ENCODE measurements around the gene USP33. TPM values are rescaled to one million over a fixed set of nuclear protein-coding genes. Genes with fewer than 3 reads are reported as not detected.
"Not testable (repeated sequence)": the region's sequence is repeated elsewhere in the genome, so short reads cannot be mapped to it uniquely, and the experiment has no call there.

The USP33 gene
- total and polyA plus RNA-seq, 3 experiments from 2014 or later: 38.9 to 43.1 (median 41.8) TPM

GRCh38 chr1:77678660-77679610, 80.7 kb downstream of the USP33 start:
- Histone ChIP-seq H3K4me1 (ENCODE audit: insufficient read depth, low read length) (peaks cover 27% of the 10 kb centered on the region), H3K27ac (ENCODE audit: low read depth, low read length) (no peak overlapping the region), H3K36me3 (ENCODE audit: insufficient read depth, low read length) (no peaks in the 10 kb centered on the region), H3K4me3 (ENCODE audit: low read length) (no peak overlapping the region), H3K27me3 (ENCODE audit: insufficient read depth, low read length, poor library complexity, severe bottlenecking) (no peaks in the 10 kb centered on the region), H3K9me3 (ENCODE audit: low read length) (no peaks in the 10 kb centered on the region)
- H3K4me1 Mint-ChIP-seq: peaks cover 53 to 78% (median 66%) of the 10 kb centered on the region in 3 donors
- peaks cover 0 to 26% (median 2%) of the 10 kb centered on the region in 3 donors for H3K36me3 Mint-ChIP-seq
- H3K27ac Mint-ChIP-seq: peak overlapping the region in 6 of 8 donors; percentile 14 to 87 (median 25)
- peaks cover 0 to 3% of the 10 kb centered on the region in 2 donors for H3K27me3 Mint-ChIP-seq
- ChIA-PET POLR2A (no interaction called here), CTCF (no interaction called here)
- H3K4me3 Mint-ChIP-seq: peak overlapping the region in 2 of 7 donors; percentile 5 to 29
- no peak for DNase-seq
- H3K9me3 Mint-ChIP-seq: no peaks in the 10 kb centered on the region

GRCh38 chr1:77674807-77675206, 84.8 kb downstream of the USP33 start:
- POLR2A ChIA-PET: interaction anchor here (0.6 kb wide), 1 partner anchor 14 kb away, joined by 4 read pairs; no protein-coding TSS in a partner anchor
- H3K36me3 Mint-ChIP-seq: peaks cover 0 to 16% (median 0%) of the 10 kb centered on the region in 3 donors
- H3K4me1 ChIP-seq (ENCODE audit: insufficient read depth, low read length): peaks cover 22% of the 10 kb centered on the region

GRCh38 chr1:77673716-77674355, 85.8 kb downstream of the USP33 start:
- Mint-ChIP-seq H3K27me3 (no peaks in the 10 kb centered on the region), H3K27ac (no peak overlapping the region), H3K36me3 (peaks cover 0 to 17% (median 0%) of the 10 kb centered on the region in 3 donors), H3K4me3 (no peak overlapping the region), H3K9me3 (no peaks in the 10 kb centered on the region), H3K4me1 (peaks cover 64 to 85% (median 78%) of the 10 kb centered on the region in 3 donors)
- no peaks in the 10 kb centered on the region for H3K9me3 ChIP-seq (ENCODE audit: low read length)
- H3K27ac ChIP-seq (ENCODE audit: low read depth, low read length): no peak overlapping the region
- H3K27me3 ChIP-seq (ENCODE audit: insufficient read depth, low read length, poor library complexity, severe bottlenecking): no peaks in the 10 kb centered on the region
- CTCF ChIA-PET: interaction anchor here (2.2 kb wide), 1 partner anchor 9 kb away, joined by 9 read pairs; no protein-coding TSS in a partner anchor
- no peak overlapping the region for H3K4me3 ChIP-seq (ENCODE audit: low read length)
- no peak for DNase-seq
- no peaks in the 10 kb centered on the region for H3K36me3 ChIP-seq (ENCODE audit: insufficient read depth, low read length)
- peaks cover 14% of the 10 kb centered on the region for H3K4me1 ChIP-seq (ENCODE audit: insufficient read depth, low read length)
- POLR2A ChIA-PET: interaction anchor here (0.6 kb wide), 1 partner anchor 28 kb away, joined by 8 read pairs; no protein-coding TSS in a partner anchor

More at GRCh38 chr1:77674807-77675206, 84.8 kb downstream of the USP33 start:
- H3K27ac ChIP-seq (ENCODE audit: low read depth, low read length); H3K27me3 ChIP-seq (ENCODE audit: insufficient read depth, low read length, poor library complexity, severe bottlenecking); H3K9me3 Mint-ChIP-seq; H3K4me3 ChIP-seq (ENCODE audit: low read length); DNase-seq; H3K36me3 ChIP-seq (ENCODE audit: insufficient read depth, low read length); H3K27ac Mint-ChIP-seq; H3K27me3 Mint-ChIP-seq; H3K9me3 ChIP-seq (ENCODE audit: low read length): not testable (repeated sequence)
- CTCF ChIA-PET: interaction anchor here (2.2 kb wide), 1 partner anchor 8 kb away, joined by 9 read pairs; no protein-coding TSS in a partner anchor
- peak overlapping the region in 1 of 7 donors; percentile 6 for H3K4me3 Mint-ChIP-seq
- peaks cover 59 to 84% (median 82%) of the 10 kb centered on the region in 3 donors for H3K4me1 Mint-ChIP-seq

GRCh38 chr1:77673030-77673429, 86.6 kb downstream of the USP33 start:
- H3K36me3 ChIP-seq (ENCODE audit: insufficient read depth, low read length): no peaks in the 10 kb centered on the region
- DNase-seq: no peak
- H3K4me3 ChIP-seq (ENCODE audit: low read length): no peak overlapping the region
- Mint-ChIP-seq H3K27ac (peak overlapping the region in 4 of 8 donors; percentile 30 to 50 (median 38)), H3K9me3 (no peaks in the 10 kb centered on the region), H3K27me3 (no peaks in the 10 kb centered on the region), H3K4me3 (no peak overlapping the region), H3K4me1 (peaks cover 58 to 84% (median 75%) of the 10 kb centered on the region in 3 donors), H3K36me3 (peaks cover 0 to 16% (median 0%) of the 10 kb centered on the region in 3 donors)
- no peak overlapping the region for H3K27ac ChIP-seq (ENCODE audit: low read depth, low read length)
- ChIA-PET POLR2A (no interaction called here), CTCF (interaction anchor here (2.2 kb wide), 1 partner anchor 10 kb away, joined by 9 read pairs; no protein-coding TSS in a partner anchor)
- no peaks in the 10 kb centered on the region for H3K9me3 ChIP-seq (ENCODE audit: low read length)
- H3K27me3 ChIP-seq (ENCODE audit: insufficient read depth, low read length, poor library complexity, severe bottlenecking): no peaks in the 10 kb centered on the region
- peaks cover 14% of the 10 kb centered on the region for H3K4me1 ChIP-seq (ENCODE audit: insufficient read depth, low read length)

GRCh38 chr1:77672374-77672773, 87.3 kb downstream of the USP33 start:
- no peaks in the 10 kb centered on the region for H3K9me3 ChIP-seq (ENCODE audit: low read length)
- ChIA-PET CTCF (no interaction called here), POLR2A (interaction anchor here (0.6 kb wide), 1 partner anchor 19 kb away, joined by 3 read pairs; no protein-coding TSS in a partner anchor)
- Mint-ChIP-seq H3K27me3 (no peaks in the 10 kb centered on the region), H3K9me3 (no peaks in the 10 kb centered on the region), H3K36me3 (peaks cover 0 to 16% (median 0%) of the 10 kb centered on the region in 3 donors), H3K4me1 (peaks cover 54 to 82% (median 73%) of the 10 kb centered on the region in 3 donors), H3K4me3 (peak overlapping the region in 2 of 7 donors; percentile 5 to 68), H3K27ac (peak overlapping the region in 3 of 8 donors; percentile 28 to 84 (median 38))
- no peaks in the 10 kb centered on the region for H3K36me3 ChIP-seq (ENCODE audit: insufficient read depth, low read length)
- no peak overlapping the region for H3K4me3 ChIP-seq (ENCODE audit: low read length)
- no peak overlapping the region for H3K27ac ChIP-seq (ENCODE audit: low read depth, low read length)
- H3K27me3 ChIP-seq (ENCODE audit: insufficient read depth, low read length, poor library complexity, severe bottlenecking): no peaks in the 10 kb centered on the region
- peaks cover 14% of the 10 kb centered on the region for H3K4me1 ChIP-seq (ENCODE audit: insufficient read depth, low read length)
- no peak for DNase-seq

GRCh38 chr1:77671836-77672235, 87.8 kb downstream of the USP33 start:
- Histone ChIP-seq H3K27me3 (ENCODE audit: insufficient read depth, low read length, poor library complexity, severe bottlenecking) (no peaks in the 10 kb centered on the region), H3K9me3 (ENCODE audit: low read length) (no peaks in the 10 kb centered on the region), H3K27ac (ENCODE audit: low read depth, low read length) (no peak overlapping the region), H3K4me1 (ENCODE audit: insufficient read depth, low read length) (peaks cover 14% of the 10 kb centered on the region), H3K4me3 (ENCODE audit: low read length) (no peak overlapping the region), H3K36me3 (ENCODE audit: insufficient read depth, low read length) (no peaks in the 10 kb centered on the region)
- peak overlapping the region in 4 of 8 donors; percentile 5 to 84 (median 36) for H3K27ac Mint-ChIP-seq
- POLR2A ChIA-PET: interaction anchor here (0.6 kb wide), 1 partner anchor 19 kb away, joined by 3 read pairs; no protein-coding TSS in a partner anchor
- H3K27me3 Mint-ChIP-seq: no peaks in the 10 kb centered on the region
- no peaks in the 10 kb centered on the region for H3K9me3 Mint-ChIP-seq
- H3K36me3 Mint-ChIP-seq: peaks cover 0 to 16% (median 0%) of the 10 kb centered on the region in 3 donors
- CTCF ChIA-PET: no interaction called here
- no peak for DNase-seq
- peak overlapping the region in 5 of 7 donors; percentile 5 to 68 (median 16) for H3K4me3 Mint-ChIP-seq
- peaks cover 54 to 79% (median 75%) of the 10 kb centered on the region in 3 donors for H3K4me1 Mint-ChIP-seq

GRCh38 chr1:77670330-77670729, 89.3 kb downstream of the USP33 start:
- Mint-ChIP-seq H3K4me1 (peaks cover 51 to 80% (median 72%) of the 10 kb centered on the region in 3 donors), H3K9me3 (no peaks in the 10 kb centered on the region), H3K4me3 (no peak overlapping the region), H3K27ac (peak overlapping the region in 4 of 8 donors; percentile 17 to 74 (median 46)), H3K27me3 (no peaks in the 10 kb centered on the region), H3K36me3 (peaks cover 0 to 8% (median 0%) of the 10 kb centered on the region in 3 donors)
- no peaks in the 10 kb centered on the region for H3K9me3 ChIP-seq (ENCODE audit: low read length)
- H3K27ac ChIP-seq (ENCODE audit: low read depth, low read length): no peak overlapping the region
- H3K36me3 ChIP-seq (ENCODE audit: insufficient read depth, low read length): no peaks in the 10 kb centered on the region
- H3K27me3 ChIP-seq (ENCODE audit: insufficient read depth, low read length, poor library complexity, severe bottlenecking): no peaks in the 10 kb centered on the region
- ChIA-PET POLR2A (no interaction called here), CTCF (no interaction called here)
- H3K4me1 ChIP-seq (ENCODE audit: insufficient read depth, low read length): peaks cover 15% of the 10 kb centered on the region
- DNase-seq: no peak
- H3K4me3 ChIP-seq (ENCODE audit: low read length): no peak overlapping the region

All from CD8-positive, alpha-beta memory T cell (primary cell).